HG02610 (cell line): Measurements from ENCODE around the gene PTPRG.

Experiments
- ATAC-seq: cut with Tn5 transposase; IDR thresholded peaks from one replicate; pipeline ENCODE4 v1.9.1; 2021; ENCODE audit warnings: mild to moderate bottlenecking, moderate library complexity; ENCODE audit not compliant: unreplicated experiment

PTPRG gene

GRCh38 chr3:62128051-62128450 lies 566.7 kb downstream of the PTPRG start:
- ATAC-seq, result no peak

- no peak for ATAC-seq
These were observed 567.3 kb downstream of the PTPRG start for GRCh38 chr3:62128681-62129080.

- ATAC-seq, result no peak
These were observed 569.7 kb downstream of the PTPRG start for GRCh38 chr3:62131050-62131449.

GRCh38 chr3:62131620-62132019 lies 570.2 kb downstream of the PTPRG start:
- no peak for ATAC-seq

GRCh38 chr3:62132027-62132602 lies 570.7 kb downstream of the PTPRG start:
- no peak for ATAC-seq

GRCh38 chr3:62133015-62133414 lies 571.6 kb downstream of the PTPRG start:
- ATAC-seq, result no peak

- ATAC-seq, result no peak
These were observed 572.7 kb downstream of the PTPRG start for GRCh38 chr3:62134061-62134496.

GRCh38 chr3:62135741-62136140 lies 574.4 kb downstream of the PTPRG start:
- no peak for ATAC-seq

GRCh38 chr3:62139957-62140356 lies 578.6 kb downstream of the PTPRG start:
- no peak for ATAC-seq

GRCh38 chr3:62142331-62143085 lies 581.1 kb downstream of the PTPRG start:
- ATAC-seq, result no peak

GRCh38 chr3:62143843-62144450 lies 582.6 kb downstream of the PTPRG start:
- no peak for ATAC-seq

GRCh38 chr3:62144482-62144881 lies 583.1 kb downstream of the PTPRG start:
- no peak for ATAC-seq

GRCh38 chr3:62145086-62145757 lies 583.9 kb downstream of the PTPRG start:
- ATAC-seq, result no peak

- no peak for ATAC-seq
These were observed 588.2 kb downstream of the PTPRG start for GRCh38 chr3:62149539-62149938.

GRCh38 chr3:62149962-62150361 lies 588.6 kb downstream of the PTPRG start:
- no peak for ATAC-seq

- ATAC-seq, result no peak
These were observed 590.2 kb downstream of the PTPRG start for GRCh38 chr3:62151591-62151990.

- ATAC-seq, result no peak
These were observed 591.9 kb downstream of the PTPRG start for GRCh38 chr3:62153231-62153630.

GRCh38 chr3:62154457-62155148 lies 593.2 kb downstream of the PTPRG start:
- no peak for ATAC-seq

GRCh38 chr3:62159056-62159708 lies 597.8 kb downstream of the PTPRG start:
- ATAC-seq, result no peak

GRCh38 chr3:62159709-62160092 lies 598.3 kb downstream of the PTPRG start:
- no peak for ATAC-seq

- ATAC-seq, result no peak
These were observed 600.0 kb downstream of the PTPRG start for GRCh38 chr3:62161371-62161770.
